Activated CD4-positive, alpha-beta memory T cell treated with anti-CD3 and anti-CD28 coated beads for 36 hours (primary cell): ENCODE data around the gene CEP112. TPM values are rescaled to one million over a fixed set of nuclear protein-coding genes. Genes with fewer than 3 reads are reported as not detected.

ENCODE experiments used
- CTCF ChIA-PET: fragments of 350-600 bp; sonication (Branson Sonifier 250); formaldehyde crosslinking; loops from one replicate; lab custom pipeline; 2021; ENCODE audit warnings: antibody characterized with exemption, inconsistent platforms; lab: Charles Lee
- POLR2A ChIA-PET: fragments of 350-600 bp; sonication (Branson Sonifier 250); formaldehyde crosslinking; loops from one replicate; lab custom pipeline; 2021; ENCODE audit warnings: antibody characterized with exemption; lab: Charles Lee
- DNase-seq: peaks from one replicate; pipeline ENCODE4 v3.0.0-alpha.2; 2020
- H3K27ac Mint-ChIP-seq: one replicate; pipeline ENCODE4 v1.8.0; 2021; ENCODE audit warnings: mixed read lengths
- H3K27me3 Mint-ChIP-seq: one replicate; pipeline ENCODE4 v1.8.0; 2021; ENCODE audit warnings: mixed read lengths
- H3K36me3 Mint-ChIP-seq: one replicate; pipeline ENCODE4 v1.8.0; 2021; ENCODE audit warnings: mixed read lengths
- H3K4me1 Mint-ChIP-seq: one replicate; pipeline ENCODE4 v1.8.0; 2021; ENCODE audit warnings: low read depth, mixed read lengths
- H3K4me3 Mint-ChIP-seq: one replicate; pipeline ENCODE4 v1.8.0; 2021; ENCODE audit warnings: mild to moderate bottlenecking, mixed read lengths
- H3K9me3 Mint-ChIP-seq: one replicate; pipeline ENCODE4 v1.8.0; 2021; ENCODE audit warnings: mixed read lengths
- intact Hi-C: fragments of 100-400 bp; cut with micrococcal nuclease; formaldehyde crosslinking; loops from one replicate; pipeline ENCODE4 v1.15.1; 2023
- total RNA-seq, 2 experiments: library from RNA; stranded (reverse); gene quantifications; one replicate each; pipeline ENCODE4 v1.2.3, GENCODE V29; 2021

The CEP112 gene
- total RNA-seq, 2 experiments from 2014 or later = 3.3 to 3.7 TPM

- CTCF ChIA-PET = no interaction called here
- peaks cover 6% of the 10 kb centered on the region for H3K9me3 Mint-ChIP-seq
- POLR2A ChIA-PET = no interaction called here
- H3K4me1 Mint-ChIP-seq = no peaks in the 10 kb centered on the region
- intact Hi-C loops = no loop called here
- no peaks in the 10 kb centered on the region for H3K36me3 Mint-ChIP-seq
- H3K27ac Mint-ChIP-seq = no peak overlapping the region
- H3K27me3 Mint-ChIP-seq = no peaks in the 10 kb centered on the region
- DNase-seq = no peak
- no peak overlapping the region for H3K4me3 Mint-ChIP-seq
These were observed 228.8 kb downstream of the CEP112 start for GRCh38 chr17:65963179-65963578.

- DNase-seq = no peak
- intact Hi-C loops = no loop called here
- H3K4me1 Mint-ChIP-seq = no peaks in the 10 kb centered on the region
- no peaks in the 10 kb centered on the region for H3K36me3 Mint-ChIP-seq
- ChIA-PET POLR2A (no interaction called here), CTCF (no interaction called here)
- peaks cover 8% of the 10 kb centered on the region for H3K9me3 Mint-ChIP-seq
- no peak overlapping the region for H3K4me3 Mint-ChIP-seq
- H3K27me3 Mint-ChIP-seq = no peaks in the 10 kb centered on the region
- H3K27ac Mint-ChIP-seq = no peak overlapping the region
These were observed 232.3 kb downstream of the CEP112 start for GRCh38 chr17:65959630-65960029.

- no peak overlapping the region for H3K27ac Mint-ChIP-seq
- POLR2A ChIA-PET = no interaction called here
- H3K36me3 Mint-ChIP-seq = peaks cover 2% of the 10 kb centered on the region
- DNase-seq = no peak
- intact Hi-C loops = no loop called here
- no peak overlapping the region for H3K4me3 Mint-ChIP-seq
- H3K4me1 Mint-ChIP-seq = no peaks in the 10 kb centered on the region
- peaks cover 13% of the 10 kb centered on the region for H3K9me3 Mint-ChIP-seq
- no peaks in the 10 kb centered on the region for H3K27me3 Mint-ChIP-seq
- CTCF ChIA-PET = no interaction called here
These were observed 235.1 kb downstream of the CEP112 start for GRCh38 chr17:65956814-65957213.

- no peak overlapping the region for H3K4me3 Mint-ChIP-seq
- H3K36me3 Mint-ChIP-seq = peaks cover 2% of the 10 kb centered on the region
- no peaks in the 10 kb centered on the region for H3K27me3 Mint-ChIP-seq
- H3K9me3 Mint-ChIP-seq = peaks cover 12% of the 10 kb centered on the region
- ChIA-PET POLR2A (no interaction called here), CTCF (no interaction called here)
- no peaks in the 10 kb centered on the region for H3K4me1 Mint-ChIP-seq
- no peak overlapping the region for H3K27ac Mint-ChIP-seq
- intact Hi-C loops = no loop called here
- no peak for DNase-seq
These were observed 237.8 kb downstream of the CEP112 start for GRCh38 chr17:65954148-65954449.

- H3K27ac Mint-ChIP-seq = no peak overlapping the region
- CTCF ChIA-PET = interaction anchor here (0.6 kb wide), 1 partner anchor 34 kb away, joined by 3 read pairs; no protein-coding TSS in a partner anchor
- POLR2A ChIA-PET = no interaction called here
- H3K27me3 Mint-ChIP-seq = no peaks in the 10 kb centered on the region
- peaks cover 12% of the 10 kb centered on the region for H3K9me3 Mint-ChIP-seq
- H3K36me3 Mint-ChIP-seq = peaks cover 2% of the 10 kb centered on the region
- DNase-seq = no peak
- H3K4me3 Mint-ChIP-seq = no peak overlapping the region
- intact Hi-C loops = no loop called here
- no peaks in the 10 kb centered on the region for H3K4me1 Mint-ChIP-seq
These were observed 238.4 kb downstream of the CEP112 start for GRCh38 chr17:65953316-65954147.

GRCh38 chr17:65952586-65952985, 239.3 kb downstream of the CEP112 start:
- Mint-ChIP-seq H3K4me1 (no peaks in the 10 kb centered on the region), H3K27me3 (no peaks in the 10 kb centered on the region), H3K9me3 (peaks cover 12% of the 10 kb centered on the region), H3K4me3 (no peak overlapping the region), H3K27ac (no peak overlapping the region), H3K36me3 (peaks cover 2% of the 10 kb centered on the region)
- ChIA-PET POLR2A (no interaction called here), CTCF (no interaction called here)
- no peak for DNase-seq
- intact Hi-C loops = no loop called here

- H3K4me1 Mint-ChIP-seq = no peaks in the 10 kb centered on the region
- intact Hi-C loops = no loop called here
- peaks cover 2% of the 10 kb centered on the region for H3K36me3 Mint-ChIP-seq
- no peak overlapping the region for H3K4me3 Mint-ChIP-seq
- H3K27me3 Mint-ChIP-seq = no peaks in the 10 kb centered on the region
- POLR2A ChIA-PET = no interaction called here
- no peak overlapping the region for H3K27ac Mint-ChIP-seq
- CTCF ChIA-PET = no interaction called here
- peaks cover 11% of the 10 kb centered on the region for H3K9me3 Mint-ChIP-seq
- DNase-seq = no peak
These were observed 239.9 kb downstream of the CEP112 start for GRCh38 chr17:65952015-65952414.

GRCh38 chr17:65947831-65948230, 244.1 kb downstream of the CEP112 start:
- DNase-seq = no peak
- POLR2A ChIA-PET = no interaction called here
- CTCF ChIA-PET = no interaction called here
- Mint-ChIP-seq H3K36me3 (peaks cover 2% of the 10 kb centered on the region), H3K4me1 (no peaks in the 10 kb centered on the region), H3K4me3 (no peak overlapping the region), H3K27me3 (no peaks in the 10 kb centered on the region), H3K9me3 (peaks cover 9% of the 10 kb centered on the region), H3K27ac (no peak overlapping the region)
- intact Hi-C loops = no loop called here

- Mint-ChIP-seq H3K27ac (no peak overlapping the region), H3K36me3 (no peaks in the 10 kb centered on the region), H3K9me3 (no peaks in the 10 kb centered on the region), H3K4me3 (no peak overlapping the region), H3K27me3 (peaks cover 2% of the 10 kb centered on the region), H3K4me1 (no peaks in the 10 kb centered on the region)
- DNase-seq = no peak
- intact Hi-C loops = no loop called here
- ChIA-PET POLR2A (no interaction called here), CTCF (no interaction called here)
These were observed 249.3 kb downstream of the CEP112 start for GRCh38 chr17:65942592-65942991.

- no peak for DNase-seq
- ChIA-PET POLR2A (no interaction called here), CTCF (no interaction called here)
- no peak overlapping the region for H3K4me3 Mint-ChIP-seq
- intact Hi-C loops = no loop called here
- H3K27ac Mint-ChIP-seq = no peak overlapping the region
- no peaks in the 10 kb centered on the region for H3K9me3 Mint-ChIP-seq
- no peaks in the 10 kb centered on the region for H3K4me1 Mint-ChIP-seq
- no peaks in the 10 kb centered on the region for H3K36me3 Mint-ChIP-seq
- peaks cover 2% of the 10 kb centered on the region for H3K27me3 Mint-ChIP-seq
These were observed 250.5 kb downstream of the CEP112 start for GRCh38 chr17:65941356-65941899.

GRCh38 chr17:65936013-65936412, 255.9 kb downstream of the CEP112 start:
- POLR2A ChIA-PET = no interaction called here
- peaks cover 11% of the 10 kb centered on the region for H3K9me3 Mint-ChIP-seq
- H3K36me3 Mint-ChIP-seq = peaks cover 4% of the 10 kb centered on the region
- no peak for DNase-seq
- no peak overlapping the region for H3K27ac Mint-ChIP-seq
- no peaks in the 10 kb centered on the region for H3K4me1 Mint-ChIP-seq
- H3K27me3 Mint-ChIP-seq = peaks cover 3% of the 10 kb centered on the region
- CTCF ChIA-PET = no interaction called here
- no peak overlapping the region for H3K4me3 Mint-ChIP-seq
- intact Hi-C loops = no loop called here

- CTCF ChIA-PET = interaction anchor here (0.6 kb wide), 1 partner anchor 1750 kb away, joined by 3 read pairs; no protein-coding TSS in a partner anchor
- Mint-ChIP-seq H3K27ac (no peak overlapping the region), H3K4me1 (no peaks in the 10 kb centered on the region), H3K27me3 (peaks cover 1% of the 10 kb centered on the region), H3K9me3 (peaks cover 11% of the 10 kb centered on the region), H3K4me3 (no peak overlapping the region), H3K36me3 (peaks cover 4% of the 10 kb centered on the region)
- intact Hi-C loops = no loop called here
- POLR2A ChIA-PET = no interaction called here
- DNase-seq = no peak
These were observed 258.6 kb downstream of the CEP112 start for GRCh38 chr17:65933290-65933689.
